ENCODE data around the gene ERICH2.

Gene ERICH2

GRCh38 chr2:170824526-170825015 lies 54.4 kb downstream of the ERICH2 start:
- H3K27me3 ChIP-seq (ENCODE audit: control insufficient read depth, low read length) = peaks cover 17% of the 10 kb centered on the region
- no peak overlapping the region for H3K4me2 ChIP-seq (ENCODE audit: low read length)
- no peak for TF ChIP-seq CTCF (IDR thresholded peaks at IDR 0.05; ENCODE audit: low read depth, low read length, poor library complexity, severe bottlenecking)
- no peak for TF ChIP-seq EZH2phosphoT487 (IDR thresholded peaks at IDR 0.05; ENCODE audit: borderline replicate concordance, low read length)

GRCh38 chr2:170827841-170828532 lies 57.8 kb downstream of the ERICH2 start:
- Histone ChIP-seq H3K9me2 (replicated peaks; ENCODE audit: control insufficient read depth, low read length) (no peaks in the 10 kb centered on the region), H3K4me2 (ENCODE audit: low read length) (no peak overlapping the region), H3K4me1 (ENCODE audit: control insufficient read depth, low read length) (no peaks in the 10 kb centered on the region), H3K9me3 (ENCODE audit: control insufficient read depth, insufficient read depth, low read length) (no peaks in the 10 kb centered on the region), H3K27ac (ENCODE audit: low read depth, low read length) (no peak overlapping the region), H3K4me3 (ENCODE audit: low read length) (no peak overlapping the region), H3F3A (ENCODE audit: control insufficient read depth, insufficient read depth) (no peaks in the 10 kb centered on the region), H3K36me3 (ENCODE audit: control insufficient read depth, low read length) (no peaks in the 10 kb centered on the region), H4K20me1 (ENCODE audit: control insufficient read depth, insufficient read depth, low read depth, low read length) (no peaks in the 10 kb centered on the region), H3K27me3 (ENCODE audit: control insufficient read depth, low read length) (0 out of 2 replicates have a peak, but pooled peaks cover 4% of the 10 kb centered on the region), H3K79me2 (ENCODE audit: control insufficient read depth, low read length) (no peaks in the 10 kb centered on the region)
- no peak for TF ChIP-seq EZH2phosphoT487 (IDR thresholded peaks at IDR 0.05; ENCODE audit: borderline replicate concordance, low read length)
- TF ChIP-seq CTCF (IDR thresholded peaks at IDR 0.05; ENCODE audit: low read depth, low read length, poor library complexity, severe bottlenecking) = no peak

More at GRCh38 chr2:170824526-170825015, 54.4 kb downstream of the ERICH2 start:
- Histone ChIP-seq H3K9me2 (replicated peaks; ENCODE audit: control insufficient read depth, low read length) (no peaks in the 10 kb centered on the region), H3K36me3 (ENCODE audit: control insufficient read depth, low read length) (no peaks in the 10 kb centered on the region), H3K9me3 (ENCODE audit: control insufficient read depth, insufficient read depth, low read length) (no peaks in the 10 kb centered on the region), H3K27ac (ENCODE audit: low read depth, low read length) (no peak overlapping the region), H4K20me1 (ENCODE audit: control insufficient read depth, insufficient read depth, low read depth, low read length) (no peaks in the 10 kb centered on the region), H3K4me1 (ENCODE audit: control insufficient read depth, low read length) (peaks cover 9% of the 10 kb centered on the region), H3K4me3 (ENCODE audit: low read length) (no peak overlapping the region), H3F3A (ENCODE audit: control insufficient read depth, insufficient read depth) (no peaks in the 10 kb centered on the region), H3K79me2 (ENCODE audit: control insufficient read depth, low read length) (no peaks in the 10 kb centered on the region)

- H3K27ac ChIP-seq (ENCODE audit: low read depth, low read length) = no peak overlapping the region
- H3K9me3 ChIP-seq (ENCODE audit: control insufficient read depth, insufficient read depth, low read length) = no peaks in the 10 kb centered on the region
- TF ChIP-seq CTCF (IDR thresholded peaks at IDR 0.05; ENCODE audit: low read depth, low read length, poor library complexity, severe bottlenecking) = no peak
- TF ChIP-seq EZH2phosphoT487 (IDR thresholded peaks at IDR 0.05; ENCODE audit: borderline replicate concordance, low read length) = no peak
- no peaks in the 10 kb centered on the region for H3K79me2 ChIP-seq (ENCODE audit: control insufficient read depth, low read length)
- H4K20me1 ChIP-seq (ENCODE audit: control insufficient read depth, insufficient read depth, low read depth, low read length) = no peaks in the 10 kb centered on the region
- H3K4me1 ChIP-seq (ENCODE audit: control insufficient read depth, low read length) = no peaks in the 10 kb centered on the region
- H3F3A ChIP-seq (ENCODE audit: control insufficient read depth, insufficient read depth) = no peaks in the 10 kb centered on the region
- no peak overlapping the region for H3K4me2 ChIP-seq (ENCODE audit: low read length)
- no peaks in the 10 kb centered on the region for H3K36me3 ChIP-seq (ENCODE audit: control insufficient read depth, low read length)
- no peaks in the 10 kb centered on the region for H3K9me2 ChIP-seq (replicated peaks; ENCODE audit: control insufficient read depth, low read length)
- 0 out of 2 replicates have a peak, but pooled peaks cover 4% of the 10 kb centered on the region for H3K27me3 ChIP-seq (ENCODE audit: control insufficient read depth, low read length)
- no peak overlapping the region for H3K4me3 ChIP-seq (ENCODE audit: low read length)
Observed at GRCh38 chr2:170828533-170828916, 58.3 kb downstream of the ERICH2 start.
